ENCODE results near the gene FHIT.
"Not testable (repeated sequence)": the region's sequence is repeated elsewhere in the genome, so short reads cannot be mapped to it uniquely, and the experiment has no call there.

Gene FHIT

GRCh38 chr3:61066800-61067199, 184.5 kb downstream of the FHIT start:
- no peaks in the 10 kb centered on the region for H4K20me1 ChIP-seq (ENCODE audit: low read depth, low read length)
- H3K9me2 ChIP-seq (replicated peaks; ENCODE audit: insufficient read depth, low read length): no peaks in the 10 kb centered on the region
- H3K9ac ChIP-seq (ENCODE audit: low read length): no peak overlapping the region
- no peak overlapping the region for H3K4me2 ChIP-seq (ENCODE audit: low read depth, low read length, poor library complexity, severe bottlenecking)
- no peaks in the 10 kb centered on the region for H3K9me3 ChIP-seq (ENCODE audit: insufficient read depth, low read length)
- H3K4me3 ChIP-seq (ENCODE audit: insufficient read depth, low read length, poor library complexity, severe bottlenecking): no peak overlapping the region
- H3K36me3 ChIP-seq (ENCODE audit: low read length): 0 out of 2 replicates have a peak, but pooled peaks cover 2% of the 10 kb centered on the region
- no peak overlapping the region for H2AFZ ChIP-seq (ENCODE audit: low read depth, low read length, severe bottlenecking)
- no peaks in the 10 kb centered on the region for H3F3A ChIP-seq (ENCODE audit: insufficient read depth)
- H3K27me3 ChIP-seq (ENCODE audit: low read length): no peaks in the 10 kb centered on the region
- H3K79me2 ChIP-seq (ENCODE audit: insufficient read depth, low read length): no peaks in the 10 kb centered on the region
- no peak overlapping the region for H3K27ac ChIP-seq (ENCODE audit: low read depth, low read length)
- TF ChIP-seq, protein P1, sequence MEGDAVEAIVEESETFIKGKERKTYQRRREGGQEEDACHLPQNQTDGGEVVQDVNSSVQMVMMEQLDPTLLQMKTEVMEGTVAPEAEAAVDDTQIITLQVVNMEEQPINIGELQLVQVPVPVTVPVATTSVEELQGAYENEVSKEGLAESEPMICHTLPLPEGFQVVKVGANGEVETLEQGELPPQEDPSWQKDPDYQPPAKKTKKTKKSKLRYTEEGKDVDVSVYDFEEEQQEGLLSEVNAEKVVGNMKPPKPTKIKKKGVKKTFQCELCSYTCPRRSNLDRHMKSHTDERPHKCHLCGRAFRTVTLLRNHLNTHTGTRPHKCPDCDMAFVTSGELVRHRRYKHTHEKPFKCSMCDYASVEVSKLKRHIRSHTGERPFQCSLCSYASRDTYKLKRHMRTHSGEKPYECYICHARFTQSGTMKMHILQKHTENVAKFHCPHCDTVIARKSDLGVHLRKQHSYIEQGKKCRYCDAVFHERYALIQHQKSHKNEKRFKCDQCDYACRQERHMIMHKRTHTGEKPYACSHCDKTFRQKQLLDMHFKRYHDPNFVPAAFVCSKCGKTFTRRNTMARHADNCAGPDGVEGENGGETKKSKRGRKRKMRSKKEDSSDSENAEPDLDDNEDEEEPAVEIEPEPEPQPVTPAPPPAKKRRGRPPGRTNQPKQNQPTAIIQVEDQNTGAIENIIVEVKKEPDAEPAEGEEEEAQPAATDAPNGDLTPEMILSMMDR (IDR thresholded peaks at IDR 0.05; ENCODE audit: insufficient read depth, low read length, poor library complexity, severe bottlenecking): no peak
- TF ChIP-seq EZH2phosphoT487 (conservative IDR thresholded peaks at IDR 0.05; ENCODE audit: low read length): no peak

DNA sequence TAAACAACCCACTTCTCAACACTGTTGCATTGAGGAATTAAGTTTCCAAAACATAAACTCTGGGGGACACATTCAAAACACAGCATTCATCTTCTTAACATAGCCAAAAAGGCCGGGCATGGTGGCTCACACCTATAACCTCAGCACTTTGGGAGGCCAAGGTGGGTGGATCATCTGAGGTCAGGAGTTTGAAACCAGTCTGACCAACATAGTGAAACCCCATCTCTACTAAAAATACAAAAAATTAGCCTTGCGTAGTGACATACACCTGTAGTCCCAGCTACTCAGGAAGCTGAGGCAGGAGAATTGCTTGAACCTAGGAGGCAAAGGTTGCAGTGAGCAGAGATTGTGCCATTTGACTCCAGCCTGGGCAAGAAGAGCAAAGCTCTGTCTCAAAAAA, 185.0 kb downstream of the FHIT start:
- not testable (repeated sequence) for H3K9ac ChIP-seq (ENCODE audit: low read length); H4K20me1 ChIP-seq (ENCODE audit: low read depth, low read length); H3K27me3 ChIP-seq (ENCODE audit: low read length); H3K4me3 ChIP-seq (ENCODE audit: insufficient read depth, low read length, poor library complexity, severe bottlenecking); H3K4me2 ChIP-seq (ENCODE audit: low read depth, low read length, poor library complexity, severe bottlenecking); H2AFZ ChIP-seq (ENCODE audit: low read depth, low read length, severe bottlenecking); H3F3A ChIP-seq (ENCODE audit: insufficient read depth); H3K27ac ChIP-seq (ENCODE audit: low read depth, low read length); H3K36me3 ChIP-seq (ENCODE audit: low read length); H3K9me3 ChIP-seq (ENCODE audit: insufficient read depth, low read length); H3K79me2 ChIP-seq (ENCODE audit: insufficient read depth, low read length); H3K9me2 ChIP-seq (replicated peaks; ENCODE audit: insufficient read depth, low read length)

DNA sequence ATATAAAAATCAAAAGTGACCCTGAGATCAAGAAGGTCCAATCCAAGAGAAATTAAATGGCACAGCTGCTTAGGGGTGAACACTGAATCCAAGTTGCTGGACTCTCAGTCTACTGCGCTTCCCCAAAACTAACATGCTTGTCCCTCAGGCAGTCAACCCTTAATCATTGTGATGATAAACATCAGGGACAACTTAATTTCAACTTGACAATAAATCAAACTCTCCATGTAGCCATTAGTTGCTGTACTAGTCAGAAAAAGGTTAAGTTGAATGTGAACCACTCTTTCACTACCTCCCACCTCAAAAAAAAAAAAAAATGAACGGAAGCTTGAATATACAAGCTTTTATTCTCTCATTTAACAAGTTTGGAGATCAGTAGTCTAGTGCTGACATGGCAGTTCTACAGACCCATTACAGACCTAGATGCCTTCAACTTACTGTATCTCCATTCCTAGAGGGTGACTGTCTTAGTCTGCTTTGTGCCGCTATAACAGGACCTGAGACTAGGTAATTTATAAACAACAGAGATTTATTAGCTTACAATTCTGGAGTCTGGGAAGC, 185.7 kb downstream of the FHIT start:
- Histone ChIP-seq H3K9ac (ENCODE audit: low read length) (no peak overlapping the region), H3F3A (ENCODE audit: insufficient read depth) (no peaks in the 10 kb centered on the region), H3K4me3 (ENCODE audit: insufficient read depth, low read length, poor library complexity, severe bottlenecking) (no peak overlapping the region), H3K79me2 (ENCODE audit: insufficient read depth, low read length) (no peaks in the 10 kb centered on the region), H3K27ac (ENCODE audit: low read depth, low read length) (no peak overlapping the region), H3K9me3 (ENCODE audit: insufficient read depth, low read length) (no peaks in the 10 kb centered on the region), H3K4me2 (ENCODE audit: low read depth, low read length, poor library complexity, severe bottlenecking) (no peak overlapping the region), H3K9me2 (replicated peaks; ENCODE audit: insufficient read depth, low read length) (no peaks in the 10 kb centered on the region), H2AFZ (ENCODE audit: low read depth, low read length, severe bottlenecking) (no peak overlapping the region), H3K27me3 (ENCODE audit: low read length) (no peaks in the 10 kb centered on the region), H3K36me3 (ENCODE audit: low read length) (no peaks in the 10 kb centered on the region), H4K20me1 (ENCODE audit: low read depth, low read length) (no peaks in the 10 kb centered on the region)
- TF ChIP-seq, protein P1 (IDR thresholded peaks at IDR 0.05; ENCODE audit: insufficient read depth, low read length, poor library complexity, severe bottlenecking): no peak
- no peak for TF ChIP-seq EZH2phosphoT487 (conservative IDR thresholded peaks at IDR 0.05; ENCODE audit: low read length)

- TF ChIP-seq, protein P1 (IDR thresholded peaks at IDR 0.05; ENCODE audit: insufficient read depth, low read length, poor library complexity, severe bottlenecking): no peak
- TF ChIP-seq EZH2phosphoT487 (conservative IDR thresholded peaks at IDR 0.05; ENCODE audit: low read length): no peak
- Histone ChIP-seq H3K9me3 (ENCODE audit: insufficient read depth, low read length) (no peaks in the 10 kb centered on the region), H3F3A (ENCODE audit: insufficient read depth) (no peaks in the 10 kb centered on the region), H2AFZ (ENCODE audit: low read depth, low read length, severe bottlenecking) (no peak overlapping the region), H3K9ac (ENCODE audit: low read length) (no peak overlapping the region), H3K79me2 (ENCODE audit: insufficient read depth, low read length) (no peaks in the 10 kb centered on the region), H3K36me3 (ENCODE audit: low read length) (no peaks in the 10 kb centered on the region), H3K27me3 (ENCODE audit: low read length) (no peaks in the 10 kb centered on the region), H3K27ac (ENCODE audit: low read depth, low read length) (no peak overlapping the region), H3K4me2 (ENCODE audit: low read depth, low read length, poor library complexity, severe bottlenecking) (no peak overlapping the region), H4K20me1 (ENCODE audit: low read depth, low read length) (no peaks in the 10 kb centered on the region), H3K4me3 (ENCODE audit: insufficient read depth, low read length, poor library complexity, severe bottlenecking) (no peak overlapping the region), H3K9me2 (replicated peaks; ENCODE audit: insufficient read depth, low read length) (no peaks in the 10 kb centered on the region)
These were observed 190.0 kb downstream of the FHIT start for GRCh38 chr3:61061092-61061723.
